Eye (tissue), 1 donor: ENCODE results near the gene KAT6B.
"Not testable (repeated sequence)": the region's sequence is repeated elsewhere in the genome, so short reads cannot be mapped to it uniquely, and the experiment has no call there.

Experiments
- DNase-seq: peaks from one replicate; pipeline ENCODE4 v3.0.0-alpha.2; 2015

KAT6B gene

GRCh38 chr10:74863551-74863950, 37.2 kb downstream of the KAT6B start:
- no peak for DNase-seq

GRCh38 chr10:74867351-74867750, 41.0 kb downstream of the KAT6B start:
- no peak for DNase-seq

- no peak for DNase-seq
These were observed 42.1 kb downstream of the KAT6B start for GRCh38 chr10:74868392-74868977.

- DNase-seq = no peak
These were observed 43.2 kb downstream of the KAT6B start for GRCh38 chr10:74869635-74870034.

- DNase-seq = no peak
These were observed 43.8 kb downstream of the KAT6B start for GRCh38 chr10:74870191-74870590.

- DNase-seq = no peak
These were observed 45.4 kb downstream of the KAT6B start for GRCh38 chr10:74871595-74872382.

GRCh38 chr10:74873803-74874454, 47.5 kb downstream of the KAT6B start:
- DNase-seq = no peak

- DNase-seq = no peak
These were observed 48.2 kb downstream of the KAT6B start for GRCh38 chr10:74874649-74875048.

GRCh38 chr10:74875068-74875467, 48.7 kb downstream of the KAT6B start:
- no peak for DNase-seq

GRCh38 chr10:74875966-74876365, 49.6 kb downstream of the KAT6B start:
- no peak for DNase-seq

- not testable (repeated sequence) for DNase-seq
These were observed 50.7 kb downstream of the KAT6B start for GRCh38 chr10:74877054-74877453.

GRCh38 chr10:74877898-74878297, 51.5 kb downstream of the KAT6B start:
- DNase-seq = no peak

- no peak for DNase-seq
These were observed 53.6 kb downstream of the KAT6B start for GRCh38 chr10:74880041-74880440.

GRCh38 chr10:74881253-74881884, 55.0 kb downstream of the KAT6B start:
- DNase-seq = no peak

- DNase-seq = no peak
These were observed 56.0 kb downstream of the KAT6B start for GRCh38 chr10:74882427-74882826.

- no peak for DNase-seq
These were observed 56.4 kb downstream of the KAT6B start for GRCh38 chr10:74882831-74883230.

- DNase-seq = no peak
These were observed 57.0 kb downstream of the KAT6B start for GRCh38 chr10:74883428-74883827.

GRCh38 chr10:74887614-74888284, 61.3 kb downstream of the KAT6B start:
- no peak for DNase-seq

GRCh38 chr10:74888962-74889661, 62.7 kb downstream of the KAT6B start:
- DNase-seq = no peak

GRCh38 chr10:74889662-74889998, 63.2 kb downstream of the KAT6B start:
- DNase-seq = no peak

- DNase-seq = no peak
These were observed 64.1 kb downstream of the KAT6B start for GRCh38 chr10:74890460-74890859.

- no peak for DNase-seq
These were observed 64.7 kb downstream of the KAT6B start for GRCh38 chr10:74891053-74891452.

- DNase-seq = no peak
These were observed 66.4 kb downstream of the KAT6B start for GRCh38 chr10:74892839-74893238.
